ENCODE measurements around the gene CFAP58. TPM values are rescaled to one million over a fixed set of nuclear protein-coding genes. Genes with fewer than 3 reads are reported as not detected.

CFAP58 gene
- total RNA-seq, 6 experiments from 2014 or later, result 0.35 to 1.1 (median 0.41) TPM

DNA sequence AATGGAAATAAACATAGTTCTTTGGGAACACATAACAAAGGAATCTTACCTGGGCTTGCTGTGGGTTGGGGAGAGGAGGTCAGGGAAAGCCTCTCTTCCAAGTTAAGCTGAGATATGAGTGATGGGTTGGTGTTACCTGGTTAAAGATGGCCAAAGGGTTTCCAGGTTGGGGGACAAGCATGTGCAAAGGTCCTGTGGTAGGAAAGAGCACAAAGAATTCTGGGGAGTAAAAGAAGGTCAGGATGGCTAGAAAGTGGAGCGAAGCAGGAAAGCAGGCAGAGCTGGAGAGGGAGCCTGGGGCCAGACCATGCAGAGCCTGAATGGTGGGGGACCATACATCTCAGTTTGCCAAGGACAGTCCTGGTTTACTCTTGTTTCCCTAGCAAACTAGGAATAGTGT lies 133.2 kb downstream of the CFAP58 start:
- peaks cover 21% of the 10 kb centered on the region for H3K27me3 Mint-ChIP-seq (ENCODE audit: insufficient read depth)
- H3K36me3 Mint-ChIP-seq (ENCODE audit: low read depth), result no peaks in the 10 kb centered on the region
- DNase-seq, result no peak
- no peak overlapping the region for H3K4me3 Mint-ChIP-seq
- H3K9me3 Mint-ChIP-seq, result no peaks in the 10 kb centered on the region
- H3K4me1 Mint-ChIP-seq (ENCODE audit: low read depth), result no peaks in the 10 kb centered on the region
- no peak overlapping the region for H3K27ac Mint-ChIP-seq
- TF ChIP-seq CTCF (IDR thresholded peaks at IDR 0.05), result no peak

GRCh38 chr10:104487794-104488438 lies 134.3 kb downstream of the CFAP58 start:
- H3K4me1 Mint-ChIP-seq (ENCODE audit: low read depth), result no peaks in the 10 kb centered on the region
- no peak for DNase-seq
- no peak overlapping the region for H3K4me3 Mint-ChIP-seq
- no peak for TF ChIP-seq CTCF (IDR thresholded peaks at IDR 0.05)
- no peaks in the 10 kb centered on the region for H3K9me3 Mint-ChIP-seq
- no peaks in the 10 kb centered on the region for H3K36me3 Mint-ChIP-seq (ENCODE audit: low read depth)
- H3K27ac Mint-ChIP-seq, result no peak overlapping the region
- peaks cover 18% of the 10 kb centered on the region for H3K27me3 Mint-ChIP-seq (ENCODE audit: insufficient read depth)

DNA sequence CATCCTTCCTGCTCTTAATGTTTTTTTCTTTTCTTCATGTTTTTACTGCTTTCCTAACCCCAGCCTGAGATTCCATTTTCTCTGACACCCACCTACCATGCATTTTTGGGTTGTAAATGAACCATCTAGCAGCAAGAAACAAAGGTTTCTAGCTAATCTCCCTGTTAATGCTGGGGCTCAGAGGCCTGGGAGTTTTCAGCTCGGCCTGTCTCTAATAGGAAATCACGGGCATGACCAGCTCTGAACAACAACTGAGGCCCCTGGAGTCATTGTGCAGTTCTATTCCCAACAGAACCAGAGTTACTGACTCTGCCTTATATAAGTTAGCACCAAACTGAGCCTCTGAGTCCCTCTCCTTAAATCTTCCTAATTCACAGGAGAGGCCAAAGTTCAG lies 134.8 kb downstream of the CFAP58 start:
- no peak for DNase-seq
- H3K36me3 Mint-ChIP-seq (ENCODE audit: low read depth), result no peaks in the 10 kb centered on the region
- TF ChIP-seq CTCF (IDR thresholded peaks at IDR 0.05), result no peak
- peaks cover 16% of the 10 kb centered on the region for H3K27me3 Mint-ChIP-seq (ENCODE audit: insufficient read depth)
- H3K27ac Mint-ChIP-seq, result no peak overlapping the region
- no peaks in the 10 kb centered on the region for H3K4me1 Mint-ChIP-seq (ENCODE audit: low read depth)
- H3K9me3 Mint-ChIP-seq, result no peaks in the 10 kb centered on the region
- H3K4me3 Mint-ChIP-seq, result no peak overlapping the region

- peak; percentile 10 for DNase-seq
- Mint-ChIP-seq H3K4me1 (ENCODE audit: low read depth) (no peaks in the 10 kb centered on the region), H3K27me3 (ENCODE audit: insufficient read depth) (peaks cover 10% of the 10 kb centered on the region)
Measured at GRCh38 chr10:104492329-104492940, 138.8 kb downstream of the CFAP58 start.

DNA sequence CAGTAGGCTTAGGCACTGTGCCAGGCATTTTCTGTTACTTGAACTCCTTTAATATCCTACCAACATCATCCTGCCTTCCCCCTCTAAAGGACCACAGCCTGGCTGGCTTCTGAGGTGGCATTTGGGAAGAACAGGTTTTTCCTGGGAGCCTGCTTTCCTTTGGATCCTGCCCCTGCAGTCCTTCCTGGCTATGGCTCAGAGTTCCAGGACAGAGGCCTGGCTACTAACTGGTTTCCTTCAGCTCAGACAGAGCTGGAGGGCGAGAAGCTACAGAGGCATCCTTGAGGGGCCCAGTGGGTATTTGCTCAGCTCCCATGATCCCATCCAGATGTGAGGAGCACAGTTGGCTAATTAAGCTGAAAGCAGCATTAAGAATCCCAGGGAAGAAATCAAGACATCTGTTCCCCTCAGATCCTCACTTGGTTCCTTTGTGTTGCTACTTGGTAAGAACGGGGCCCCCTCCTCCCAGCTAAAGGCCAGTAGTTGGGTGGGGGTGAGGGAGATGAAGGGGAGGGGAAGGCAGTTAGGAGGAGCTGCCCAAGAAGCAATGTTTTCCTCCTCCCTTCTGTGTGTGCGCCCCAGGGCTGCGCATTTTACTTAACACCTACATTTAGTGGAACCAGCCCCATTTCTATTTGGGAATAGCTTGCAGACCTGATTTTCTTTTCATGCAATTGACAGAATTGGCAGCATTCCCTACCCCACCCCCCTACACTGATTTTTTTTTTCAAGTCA lies 144.9 kb downstream of the CFAP58 start:
- no peaks in the 10 kb centered on the region for H3K9me3 Mint-ChIP-seq
- no peaks in the 10 kb centered on the region for H3K4me1 Mint-ChIP-seq (ENCODE audit: low read depth)
- no peaks in the 10 kb centered on the region for H3K36me3 Mint-ChIP-seq (ENCODE audit: low read depth)
- H3K4me3 Mint-ChIP-seq, result no peak overlapping the region
- H3K27ac Mint-ChIP-seq, result no peak overlapping the region
- peaks cover 14% of the 10 kb centered on the region; the same call in 1 of the 2 replicates for H3K27me3 Mint-ChIP-seq (ENCODE audit: insufficient read depth)
- DNase-seq, result no peak
- no peak for TF ChIP-seq CTCF (IDR thresholded peaks at IDR 0.05)

More at GRCh38 chr10:104492329-104492940, 138.8 kb downstream of the CFAP58 start:
- H3K36me3 Mint-ChIP-seq (ENCODE audit: low read depth), result no peaks in the 10 kb centered on the region
- H3K27ac Mint-ChIP-seq, result no peak overlapping the region
- TF ChIP-seq CTCF (IDR thresholded peaks at IDR 0.05), result no peak
- H3K4me3 Mint-ChIP-seq, result no peak overlapping the region
- no peaks in the 10 kb centered on the region for H3K9me3 Mint-ChIP-seq

Data from HFFc6 (cell line).